ENCODE results near the gene ARF5. TPM values are rescaled to one million over a fixed set of nuclear protein-coding genes. Genes with fewer than 3 reads are reported as not detected.

The ARF5 gene
- total RNA-seq, 1 donor = 75.6 TPM

GRCh38 chr7:127587663-127588018, 570 bp upstream of the ARF5 start:
- peak overlapping the region; percentile 93 for H3K4me3 ChIP-seq (ENCODE audit: low read depth, low read length)
- TF ChIP-seq CTCF (IDR thresholded peaks at IDR 0.05; ENCODE audit: insufficient read depth, low read depth, low read length) = no peak
- DNase-seq (ENCODE audit: low read depth) = no peak

GRCh38 chr7:127588697-127589482, 679 bp downstream of the ARF5 start:
- DNase-seq (ENCODE audit: low read depth) = peak; percentile 47
- peak overlapping the region; percentile 93 for H3K4me3 ChIP-seq (ENCODE audit: low read depth, low read length)
- peak; percentile 70 for TF ChIP-seq CTCF (IDR thresholded peaks at IDR 0.05; ENCODE audit: insufficient read depth, low read depth, low read length)

GRCh38 chr7:127589896-127590295, 1.7 kb downstream of the ARF5 start:
- no peak overlapping the region for H3K4me3 ChIP-seq (ENCODE audit: low read depth, low read length)
- no peak for TF ChIP-seq CTCF (IDR thresholded peaks at IDR 0.05; ENCODE audit: insufficient read depth, low read depth, low read length)
- DNase-seq (ENCODE audit: low read depth) = no peak

GRCh38 chr7:127591189-127591588, 3.0 kb downstream of the ARF5 start:
- TF ChIP-seq CTCF (IDR thresholded peaks at IDR 0.05; ENCODE audit: insufficient read depth, low read depth, low read length) = no peak
- H3K4me3 ChIP-seq (ENCODE audit: low read depth, low read length) = no peak overlapping the region
- no peak for DNase-seq (ENCODE audit: low read depth)

- TF ChIP-seq CTCF (IDR thresholded peaks at IDR 0.05; ENCODE audit: insufficient read depth, low read depth, low read length) = no peak
- no peak overlapping the region for H3K4me3 ChIP-seq (ENCODE audit: low read depth, low read length)
- DNase-seq (ENCODE audit: low read depth) = no peak
Measured at GRCh38 chr7:127591591-127591990, 3.4 kb downstream of the ARF5 start.

- H3K4me3 ChIP-seq (ENCODE audit: low read depth, low read length) = no peak overlapping the region
- TF ChIP-seq CTCF (IDR thresholded peaks at IDR 0.05; ENCODE audit: insufficient read depth, low read depth, low read length) = no peak
- DNase-seq (ENCODE audit: low read depth) = no peak
Measured at GRCh38 chr7:127592550-127592949, 4.3 kb downstream of the ARF5 start.

- TF ChIP-seq CTCF (IDR thresholded peaks at IDR 0.05; ENCODE audit: insufficient read depth, low read depth, low read length) = no peak
- DNase-seq (ENCODE audit: low read depth) = no peak
- no peak overlapping the region for H3K4me3 ChIP-seq (ENCODE audit: low read depth, low read length)
Measured at GRCh38 chr7:127594490-127594889, 6.3 kb downstream of the ARF5 start.

Measured in fibroblast of villous mesenchyme (primary cell).